ENCODE measurements around the gene KRT6C. TPM values are rescaled to one million over a fixed set of nuclear protein-coding genes. Genes with fewer than 3 reads are reported as not detected.

The KRT6C gene
- total RNA-seq, 4 donors from 2014 or later: not detected

- no peak for ATAC-seq (ENCODE audit: low FRiP score)
- DNase-seq (ENCODE audit: low spot score): no peak
- TF ChIP-seq CTCF (IDR thresholded peaks at IDR 0.05): no peak
Measured at GRCh38 chr12:52444647-52445595, 28.7 kb downstream of the KRT6C start.

GRCh38 chr12:52443966-52444365, 29.6 kb downstream of the KRT6C start:
- no peak for TF ChIP-seq CTCF (IDR thresholded peaks at IDR 0.05)
- DNase-seq (ENCODE audit: low spot score): no peak
- ATAC-seq (ENCODE audit: low FRiP score): no peak

- DNase-seq (ENCODE audit: low spot score): no peak
- ATAC-seq (ENCODE audit: low FRiP score): peak; percentile 55
- no peak for TF ChIP-seq CTCF (IDR thresholded peaks at IDR 0.05)
Measured at GRCh38 chr12:52442600-52443061, 31.0 kb downstream of the KRT6C start.

- DNase-seq (ENCODE audit: low spot score) (no peak), ATAC-seq (ENCODE audit: low FRiP score) (peak; percentile 68)
- TF ChIP-seq CTCF (IDR thresholded peaks at IDR 0.05): no peak
Measured at GRCh38 chr12:52441320-52441911, 32.2 kb downstream of the KRT6C start.

- peak; percentile 2 for ATAC-seq (ENCODE audit: low FRiP score)
- no peak for DNase-seq (ENCODE audit: low spot score)
- no peak for TF ChIP-seq CTCF (IDR thresholded peaks at IDR 0.05)
Measured at GRCh38 chr12:52440821-52441319, 32.7 kb downstream of the KRT6C start.

GRCh38 chr12:52439845-52440244, 33.8 kb downstream of the KRT6C start:
- DNase-seq (ENCODE audit: low spot score) (no peak), ATAC-seq (ENCODE audit: low FRiP score) (no peak)
- no peak for TF ChIP-seq CTCF (IDR thresholded peaks at IDR 0.05)
